GM12878 (cell line): Measurements from ENCODE around the gene NET1. TPM values are rescaled to one million over a fixed set of nuclear protein-coding genes. Genes with fewer than 3 reads are reported as not detected.

Source experiments
- ATAC-seq: fragments of 200-7000 bp; cut with Tn5 transposase; 3 replicates; pipeline ENCODE4 v1.9.1; 2020; ENCODE audit warnings: mild to moderate bottlenecking, moderate library complexity
- BruUV-seq: library from RNA; stranded (reverse); fragments of 400-500 nt; replicated peaks from 2 replicates; lab custom pipeline; 2021; lab: Mats Ljungman, UMichigan
- CTCF ChIA-PET: fragments of 300-600 bp; sonication (Branson Sonifier 250); formaldehyde crosslinking; extraction: SDS; loops from one replicate; lab custom pipeline; 2021; ENCODE audit warnings: inconsistent platforms; lab: Yijun Ruan, JAX
- POLR2A ChIA-PET: fragments of 350-600 bp; formaldehyde crosslinking; extraction: SDS; loops from one replicate; lab custom pipeline; 2021; ENCODE audit warnings: inconsistent platforms; lab: Charles Lee
- RAD21 ChIA-PET: fragments of 300-600 bp; sonication (Branson Sonifier 250); formaldehyde crosslinking; loops from one replicate; lab custom pipeline; 2023; ENCODE audit warnings: antibody characterized with exemption; ENCODE audit not compliant: unreplicated experiment; lab: Charles Lee
- SMC1A ChIA-PET: fragments of 300-600 bp; sonication (Branson Sonifier 250); formaldehyde crosslinking; loops from one replicate; lab custom pipeline; 2023; ENCODE audit not compliant: unreplicated experiment, uncharacterized antibody; lab: Charles Lee
- DNase-seq: peaks from one replicate; pipeline ENCODE4 v3.0.0-alpha.2; 2011; ENCODE audit warnings: low read depth, low spot score
- FAIRE-seq: peaks from 3 replicates; lab custom pipeline; 2011; peaks lifted over from hg19 to GRCh38; lab: Jason Lieb, UNC
- H2AFZ ChIP-seq: 2 replicates; pipeline ENCODE4 v1.6.0; 2011; ENCODE audit warnings: low read depth, low read length, control low read depth; ENCODE audit not compliant: control insufficient read depth
- H3K27ac ChIP-seq: 2 replicates; pipeline ENCODE4 v1.5.1; 2011; ENCODE audit warnings: control low read depth; ENCODE audit not compliant: control insufficient read depth, insufficient read depth
- H3K27me3 ChIP-seq, 2 experiments: replicated peaks in 1 of 2; 2 replicates each; pipeline versions ENCODE4 v1.6.0 to v1.6.1; 2011; ENCODE audit warnings: low read length in 1 of 2; ENCODE audit not compliant: control insufficient read depth in 2 of 2, insufficient read depth in 2 of 2
- H3K36me3 ChIP-seq, 2 experiments: 2 replicates each; pipeline ENCODE4 v1.5.1; 2011; ENCODE audit warnings: low read length in 1 of 2; ENCODE audit not compliant: control insufficient read depth in 2 of 2, insufficient read depth in 2 of 2
- H3K4me1 ChIP-seq: 2 replicates; pipeline ENCODE4 v1.6.1; 2011; ENCODE audit warnings: mild to moderate bottlenecking, low read length, moderate library complexity, mixed read lengths; ENCODE audit not compliant: control insufficient read depth, insufficient read depth
- H3K4me2 ChIP-seq: 2 replicates; pipeline ENCODE4 v1.6.0; 2011; ENCODE audit warnings: control low read depth; ENCODE audit not compliant: control insufficient read depth, insufficient read depth
- H3K4me3 ChIP-seq: fragments of 200-600 bp; sonication (generic); 2 replicates; pipeline ENCODE4 v1.5.1; 2016
- H3K79me2 ChIP-seq: 2 replicates; pipeline ENCODE4 v1.6.0; 2011; ENCODE audit warnings: low read length; ENCODE audit not compliant: control insufficient read depth, insufficient read depth
- H3K9ac ChIP-seq: 2 replicates; pipeline ENCODE4 v1.8.0; 2011; ENCODE audit warnings: low read length, control low read depth, mixed read lengths; ENCODE audit not compliant: control insufficient read depth, insufficient read depth
- H3K9me3 ChIP-seq: replicated peaks from 3 replicates; pipeline ENCODE4 v1.5.1; 2011; ENCODE audit warnings: mild to moderate bottlenecking, low read length; ENCODE audit not compliant: control insufficient read depth, insufficient read depth
- H4K20me1 ChIP-seq: 2 replicates; pipeline ENCODE4 v1.6.0; 2011; ENCODE audit not compliant: control insufficient read depth, insufficient read depth
- BMI1 ChIP-seq: fragments of 450-650 bp; IDR thresholded peaks from 2 replicates; pipeline ENCODE4 v1.6.1; 2016; ENCODE audit warnings: mild to moderate bottlenecking, moderate library complexity, borderline replicate concordance
- CBFB ChIP-seq: IDR thresholded peaks from 2 replicates; pipeline ENCODE4 v1.6.1; 2016; ENCODE audit warnings: antibody characterized with exemption, low read depth
- CEBPZ ChIP-seq: fragments of 150-350 bp; IDR thresholded peaks from 2 replicates; pipeline ENCODE4 v1.6.1; 2016; ENCODE audit warnings: low read depth, low read length
- EGR1 ChIP-seq, 2 experiments: IDR thresholded peaks; 1 replicate in 1 of 2; 2 replicates in 1 of 2; pipeline ENCODE4 v1.6.1; 2011 to 2012; ENCODE audit warnings: low read depth in 2 of 2, low read length in 2 of 2, borderline replicate concordance in 1 of 2, mild to moderate bottlenecking in 1 of 2, moderate library complexity in 1 of 2
- ESRRA ChIP-seq: IDR thresholded peaks from 2 replicates; pipeline ENCODE4 v1.6.1; 2012; ENCODE audit warnings: mild to moderate bottlenecking, low read length, improper control_type of control experiment
- FOXK2 ChIP-seq: fragments of 450-650 bp; IDR thresholded peaks from 2 replicates; pipeline ENCODE4 v1.6.1; 2017; ENCODE audit warnings: mild to moderate bottlenecking, moderate library complexity
- JUND ChIP-seq: IDR thresholded peaks from 2 replicates; pipeline ENCODE4 v1.6.1; 2012; ENCODE audit warnings: low read depth, mild to moderate bottlenecking, low read length, improper control_type of control experiment, moderate library complexity
- KDM1A ChIP-seq: fragments of 200-600 bp; sonication (generic); IDR thresholded peaks from 2 replicates; pipeline ENCODE4 v1.6.1; 2016; ENCODE audit warnings: borderline replicate concordance
- RBBP5 ChIP-seq: fragments of 200-600 bp; sonication (generic); conservative IDR thresholded peaks from 2 replicates; pipeline ENCODE4 v1.6.1; 2016
- RELA ChIP-seq: fragments of 450-650 bp; IDR thresholded peaks from 2 replicates; pipeline ENCODE4 v1.8.0; 2014; ENCODE audit warnings: borderline replicate concordance; ENCODE audit not compliant: partially characterized antibody
- SIN3A ChIP-seq: IDR thresholded peaks from 2 replicates; pipeline ENCODE4 v1.6.1; 2012; ENCODE audit warnings: low read depth, low read length, improper control_type of control experiment
- SMAD5 ChIP-seq: IDR thresholded peaks from 2 replicates; pipeline ENCODE4 v1.6.1; 2016; ENCODE audit warnings: antibody characterized with exemption, low read depth
- SREBF2 ChIP-seq: IDR thresholded peaks from 2 replicates; pipeline ENCODE4 v1.6.1; 2012; ENCODE audit warnings: mild to moderate bottlenecking, low read length
- TCF12 ChIP-seq: IDR thresholded peaks from 2 replicates; pipeline ENCODE4 v1.6.1; 2011; ENCODE audit warnings: low read depth, mild to moderate bottlenecking, low read length
- USF2 ChIP-seq: IDR thresholded peaks from 2 replicates; pipeline ENCODE4 v1.6.1; 2011; ENCODE audit warnings: low read depth, low read length, improper control_type of control experiment, borderline replicate concordance
- ZBTB4 ChIP-seq: fragments of 450-650 bp; formaldehyde crosslinking; IDR thresholded peaks from 2 replicates; pipeline ENCODE4 v1.4.0; 2022; ENCODE audit warnings: mild to moderate bottlenecking, moderate library complexity
- ZNF217 ChIP-seq: fragments of 450-650 bp; IDR thresholded peaks from 2 replicates; pipeline ENCODE4 v1.6.1; 2017; ENCODE audit warnings: antibody characterized with exemption, mild to moderate bottlenecking
- WGBS: methylation state at CpG from one replicate; pipeline ENCODE4 v1.1.6; 2016; ENCODE audit warnings: low lambda C conversion rate; ENCODE audit not compliant: insufficient replicate concordance, insufficient coverage; ENCODE audit errors: missing lambda C conversion rate; 5-methylcytosine and 5-hydroxymethylcytosine counted together
- in situ Hi-C: fragments of 300-500 bp; cut with MboI; formaldehyde crosslinking; loops from 9 replicates; pipeline ENCODE4 v1.14.3; 2018; ENCODE audit warnings: mixed read lengths
- intact Hi-C: fragments of 100-400 bp; cut with micrococcal nuclease; formaldehyde crosslinking; loops from one replicate; pipeline ENCODE4 v1.14.2; 2022; ENCODE audit not compliant: unreplicated experiment
- polyA plus RNA-seq, 11 experiments: library from polyadenylated mRNA; depleted of rRNA in 4 of 11; unstranded in 6 of 11; stranded (reverse) in 5 of 11; fragments of >200 nt; fragmentation: Nextera tagmentation in 4 of 11; fragmentation: Illumina TruSeq in 1 of 11; extraction: Ambion mirVana in 4 of 11; extraction: Trizol in 1 of 11; gene quantifications; 1 replicate in 1 of 11; 2 replicates in 10 of 11; pipeline versions ENCODE4 v1.2.1 to v1.2.3, GENCODE V29; 2011 to 2016; ENCODE audit warnings: inconsistent platforms in 2 of 11, missing spikeins in 2 of 11, low read depth in 1 of 11
- total RNA-seq, 4 experiments: library from RNA; depleted of rRNA in 3 of 4; stranded (reverse); fragments of >200 nt in 3 of 4; fragmentation: Illumina TruSeq in 1 of 4; extraction: Trizol in 1 of 4; gene quantifications; 2 replicates each; pipeline versions ENCODE4 v1.2.1 to v1.2.3, GENCODE V29; 2013 to 2021
- TF ChIP-seq, protein P1 (sequence below): fragments of 450-650 bp; IDR thresholded peaks from 2 replicates; pipeline ENCODE4 v1.6.1; 2017; ENCODE audit warnings: low read depth, mild to moderate bottlenecking, moderate library complexity

NET1 gene
- total and polyA plus RNA-seq, 10 of the 15 experiments (the other 5 are each of a cell fraction or from before 2014, with no cell fraction given) = 6.5 to 22.7 (median 18.4) TPM

- no TSS peak for BruUV-seq
- 43% methylated on average over 4 of the region's 4 CpGs for WGBS
- intact Hi-C loops (no loop called here), in situ Hi-C loops (no loop called here)
- no peak overlapping the region for H2AFZ ChIP-seq
- RAD21 ChIA-PET = no interaction called here
- CTCF ChIA-PET = no interaction called here
- POLR2A ChIA-PET = no interaction called here
- no peaks in the 10 kb centered on the region for H3K27me3 ChIP-seq
- no peaks in the 10 kb centered on the region for H3K4me1 ChIP-seq
- H3K4me2 ChIP-seq = no peak overlapping the region
- no peaks in the 10 kb centered on the region for H4K20me1 ChIP-seq
- H3K36me3 ChIP-seq = no peaks in the 10 kb centered on the region
- H3K9me3 ChIP-seq = no peaks in the 10 kb centered on the region
- no peak overlapping the region for H3K9ac ChIP-seq
- no peak overlapping the region for H3K27ac ChIP-seq
- no peak for FAIRE-seq
- no peak for DNase-seq
- no peak overlapping the region for H3K4me3 ChIP-seq
- no peak for ATAC-seq
- H3K79me2 ChIP-seq = no peaks in the 10 kb centered on the region
- SMC1A ChIA-PET = no interaction called here
- TF ChIP-seq, protein P1, sequence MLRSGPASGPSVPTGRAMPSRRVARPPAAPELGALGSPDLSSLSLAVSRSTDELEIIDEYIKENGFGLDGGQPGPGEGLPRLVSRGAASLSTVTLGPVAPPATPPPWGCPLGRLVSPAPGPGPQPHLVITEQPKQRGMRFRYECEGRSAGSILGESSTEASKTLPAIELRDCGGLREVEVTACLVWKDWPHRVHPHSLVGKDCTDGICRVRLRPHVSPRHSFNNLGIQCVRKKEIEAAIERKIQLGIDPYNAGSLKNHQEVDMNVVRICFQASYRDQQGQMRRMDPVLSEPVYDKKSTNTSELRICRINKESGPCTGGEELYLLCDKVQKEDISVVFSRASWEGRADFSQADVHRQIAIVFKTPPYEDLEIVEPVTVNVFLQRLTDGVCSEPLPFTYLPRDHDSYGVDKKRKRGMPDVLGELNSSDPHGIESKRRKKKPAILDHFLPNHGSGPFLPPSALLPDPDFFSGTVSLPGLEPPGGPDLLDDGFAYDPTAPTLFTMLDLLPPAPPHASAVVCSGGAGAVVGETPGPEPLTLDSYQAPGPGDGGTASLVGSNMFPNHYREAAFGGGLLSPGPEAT = no peak
- TF ChIP-seq ESRRA (no peak), USF2 (no peak), FOXK2 (no peak), EGR1 (IDR thresholded peaks at IDR 0.05; ENCODE audit: borderline replicate concordance in 1 of 2, low read depth in 2 of 2, low read length in 2 of 2) (no peak), ZNF217 (no peak), RBBP5 (no peak), JUND (no peak), SIN3A (no peak), BMI1 (no peak), TCF12 (no peak), CEBPZ (no peak), CBFB (no peak), ZBTB4 (no peak), SREBF2 (no peak), RELA (no peak), KDM1A (no peak), SMAD5 (no peak)
Measured at GRCh38 chr10:5376450-5376849, 35.9 kb upstream of the NET1 start.
